HCT116 (cell line): ENCODE data around the gene PDHB.

ENCODE experiments used
- CBX3 ChIP-seq: IDR thresholded peaks from 2 replicates; pipeline ENCODE4 v1.6.1; 2012; ENCODE audit warnings: low read depth
- CTCF ChIP-seq, 3 experiments: fragments of 200-600 bp in 1 of 3; sonication (generic) in 1 of 3; IDR thresholded peaks in 2 of 3; conservative IDR thresholded peaks in 1 of 3; 2 replicates each; pipeline ENCODE4 v1.5.1; 2012 to 2017; ENCODE audit warnings: low read depth in 2 of 3, low read length in 2 of 3, antibody characterized with exemption in 1 of 3, borderline replicate concordance in 1 of 3, control low read depth in 1 of 3, mild to moderate bottlenecking in 1 of 3, mixed read lengths in 1 of 3, mixed run types in 1 of 3, moderate library complexity in 1 of 3; ENCODE audit not compliant: insufficient read depth in 1 of 3
- EZH2 ChIP-seq: fragments of 200-600 bp; sonication (generic); IDR thresholded peaks from 2 replicates; pipeline ENCODE4 v1.6.1; 2017; ENCODE audit warnings: antibody characterized with exemption, mixed run types
- JUND ChIP-seq: IDR thresholded peaks from 2 replicates; pipeline ENCODE4 v1.6.1; 2012
- POLR2A ChIP-seq: IDR thresholded peaks from 2 replicates; pipeline ENCODE4 v1.7.0; 2011; ENCODE audit warnings: borderline replicate concordance; ENCODE audit not compliant: insufficient read depth, insufficient read length; ENCODE audit errors: extremely low read depth
- POLR2AphosphoS5 ChIP-seq: IDR thresholded peaks from 2 replicates; pipeline ENCODE4 v1.6.1; 2011; ENCODE audit warnings: mild to moderate bottlenecking, low read depth, low read length, moderate library complexity
- YY1 ChIP-seq: IDR thresholded peaks from 2 replicates; pipeline ENCODE4 v1.6.1; 2011; ENCODE audit warnings: low read length, low read depth, moderate library complexity, mild to moderate bottlenecking; ENCODE audit not compliant: insufficient replicate concordance; ENCODE audit errors: extremely low read depth
- ZFX ChIP-seq: fragments of 450-650 bp; IDR thresholded peaks from 2 replicates; pipeline ENCODE4 v1.6.1; 2017
- ZNF274 ChIP-seq: fragments of 200-500 bp; sonication (Bioruptor generic); IDR thresholded peaks from 2 replicates; pipeline ENCODE4 v1.6.1; 2014; ENCODE audit warnings: mild to moderate bottlenecking, low read depth, low read length, inconsistent platforms

GRCh38 chr3:58411851-58412830 lies 21.5 kb downstream of the PDHB start:
- TF ChIP-seq JUND (no peak), POLR2A (no peak), YY1 (no peak), POLR2AphosphoS5 (no peak), CTCF (IDR thresholded peaks at IDR 0.05 in 2 of 3, conservative IDR thresholded peaks at IDR 0.05 in 1 of 3; ENCODE audit: borderline replicate concordance in 1 of 3, insufficient read depth in 1 of 3, low read depth in 2 of 3, low read length in 2 of 3) (no peak), EZH2 (no peak), CBX3 (no peak), ZFX (no peak), ZNF274 (no peak)
